ENCODE measurements around the gene WWTR1.

The WWTR1 gene

DNA sequence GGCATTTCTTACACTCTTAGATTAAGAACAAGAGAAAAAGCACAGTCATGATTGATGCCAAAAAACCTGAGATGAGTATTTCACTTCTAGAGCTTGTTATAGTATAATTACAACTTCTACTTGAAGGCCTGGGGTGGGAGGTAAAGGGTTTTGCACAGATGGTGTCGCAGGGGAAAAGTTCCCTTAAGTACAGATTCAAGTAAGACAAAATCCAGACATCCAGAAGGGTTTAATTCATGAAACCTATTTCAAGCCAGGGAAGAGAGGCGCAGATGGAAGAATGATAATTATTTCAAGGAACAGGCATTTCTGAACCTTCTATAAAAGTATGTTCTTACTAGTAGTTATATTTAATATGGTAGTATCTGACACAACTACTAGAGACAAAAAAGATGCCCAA, 112.8 kb downstream of the WWTR1 start:
- no peak for DNase-seq
- TF ChIP-seq POLR2A (IDR thresholded peaks at IDR 0.05; ENCODE audit: low read length) (no peak), GATA1 (IDR thresholded peaks at IDR 0.05; ENCODE audit: low read depth, low read length) (no peak)

DNA sequence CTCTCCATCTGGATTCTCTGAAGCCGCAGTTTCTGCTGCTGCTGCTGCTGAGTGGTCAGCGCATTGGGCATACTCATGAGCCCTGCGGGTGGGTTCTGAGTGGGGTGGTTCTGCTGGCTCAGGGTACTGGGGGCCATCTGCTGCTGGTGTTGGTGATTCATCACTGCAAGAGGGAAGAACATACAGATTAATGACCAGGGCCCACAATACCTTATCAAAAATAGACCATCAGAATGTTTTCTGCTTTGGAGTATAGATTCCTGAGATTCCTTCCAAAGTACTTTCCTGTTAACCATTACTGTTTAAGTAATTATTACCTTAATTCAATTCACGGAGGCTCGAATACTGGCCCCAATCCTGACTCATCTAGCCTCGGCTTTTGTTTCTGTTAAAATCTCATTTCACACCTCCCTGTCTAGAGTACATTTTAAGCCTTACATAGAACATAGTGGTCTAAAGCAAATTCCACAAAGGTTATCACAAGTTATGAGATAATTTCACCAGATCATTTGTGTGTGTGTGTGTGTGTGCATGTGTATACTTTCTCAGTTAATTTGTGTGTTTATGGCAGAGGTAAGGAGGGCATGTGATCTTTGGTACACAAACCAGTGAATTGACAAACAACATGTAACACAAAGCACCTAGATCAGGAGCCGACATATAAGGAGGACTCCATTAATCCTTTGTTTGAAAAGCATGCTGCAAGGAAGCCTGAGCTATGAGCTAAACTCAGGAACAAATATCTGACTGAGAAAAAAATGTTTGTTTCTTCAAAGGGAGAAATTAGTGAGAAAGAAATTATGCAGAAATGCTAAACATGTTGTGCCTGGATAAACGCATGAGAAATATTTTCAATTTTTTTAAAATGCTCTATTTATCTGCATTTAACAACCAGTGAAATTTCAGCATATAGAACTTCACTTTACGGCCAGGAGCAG, 115.2 kb downstream of the WWTR1 start:
- DNase-seq: no peak
- TF ChIP-seq POLR2A (IDR thresholded peaks at IDR 0.05; ENCODE audit: low read length) (no peak), GATA1 (IDR thresholded peaks at IDR 0.05; ENCODE audit: low read depth, low read length) (no peak)

- TF ChIP-seq GATA1 (IDR thresholded peaks at IDR 0.05; ENCODE audit: low read depth, low read length): no peak
- no peak for TF ChIP-seq POLR2A (IDR thresholded peaks at IDR 0.05; ENCODE audit: low read length)
- no peak for DNase-seq
Observed at GRCh38 chr3:149541091-149541491, 116.7 kb downstream of the WWTR1 start.

GRCh38 chr3:149538371-149538770, 119.5 kb downstream of the WWTR1 start:
- DNase-seq: no peak

DNA sequence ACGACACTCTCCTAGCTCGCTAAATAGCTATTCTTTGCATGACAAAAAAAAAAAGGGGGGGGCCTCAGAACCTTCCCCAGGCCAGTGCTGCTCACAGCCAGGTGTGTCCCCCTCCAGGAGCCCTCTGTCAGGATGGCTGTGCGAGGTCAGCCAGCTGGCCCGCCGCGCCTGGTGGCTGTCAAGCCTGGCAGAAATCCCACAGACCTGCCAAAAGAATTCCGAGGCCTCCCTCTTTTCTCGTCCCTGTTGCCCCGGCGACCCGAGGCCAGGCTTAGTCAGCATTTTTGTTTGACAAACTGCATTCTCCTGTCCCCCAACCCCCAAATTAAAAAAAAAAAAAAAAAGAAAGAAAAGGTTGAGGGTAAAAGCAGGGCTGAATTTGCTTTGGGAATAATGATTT, 121.4 kb downstream of the WWTR1 start:
- no peak for DNase-seq

More at GRCh38 chr3:149538371-149538770, 119.5 kb downstream of the WWTR1 start:
- TF ChIP-seq GATA1 (IDR thresholded peaks at IDR 0.05; ENCODE audit: low read depth, low read length) (no peak), POLR2A (IDR thresholded peaks at IDR 0.05; ENCODE audit: low read length) (no peak)

DNA sequence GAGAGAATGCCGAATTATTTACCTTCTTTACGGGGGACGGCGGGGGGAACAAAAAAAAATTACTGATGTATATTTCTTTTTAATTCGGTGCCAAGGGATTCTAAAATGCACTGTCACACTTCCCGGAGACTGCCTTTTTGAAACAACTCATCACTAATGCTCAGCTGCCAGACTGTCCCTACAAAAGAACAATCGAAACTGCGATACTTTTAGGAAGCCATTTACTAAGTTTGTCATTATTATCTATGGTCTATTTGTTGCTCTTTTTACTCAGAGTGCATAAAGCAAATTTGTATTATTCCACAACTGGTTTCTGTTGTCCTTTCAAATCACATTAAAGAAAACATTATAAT, 122.5 kb downstream of the WWTR1 start:
- no peak for TF ChIP-seq GATA1 (IDR thresholded peaks at IDR 0.05; ENCODE audit: low read depth, low read length)
- TF ChIP-seq POLR2A (IDR thresholded peaks at IDR 0.05; ENCODE audit: low read length): no peak

More for the DNA sequence above, 121.4 kb downstream of the WWTR1 start:
- TF ChIP-seq POLR2A (IDR thresholded peaks at IDR 0.05; ENCODE audit: low read length) (no peak), GATA1 (IDR thresholded peaks at IDR 0.05; ENCODE audit: low read depth, low read length) (no peak)

DNA sequence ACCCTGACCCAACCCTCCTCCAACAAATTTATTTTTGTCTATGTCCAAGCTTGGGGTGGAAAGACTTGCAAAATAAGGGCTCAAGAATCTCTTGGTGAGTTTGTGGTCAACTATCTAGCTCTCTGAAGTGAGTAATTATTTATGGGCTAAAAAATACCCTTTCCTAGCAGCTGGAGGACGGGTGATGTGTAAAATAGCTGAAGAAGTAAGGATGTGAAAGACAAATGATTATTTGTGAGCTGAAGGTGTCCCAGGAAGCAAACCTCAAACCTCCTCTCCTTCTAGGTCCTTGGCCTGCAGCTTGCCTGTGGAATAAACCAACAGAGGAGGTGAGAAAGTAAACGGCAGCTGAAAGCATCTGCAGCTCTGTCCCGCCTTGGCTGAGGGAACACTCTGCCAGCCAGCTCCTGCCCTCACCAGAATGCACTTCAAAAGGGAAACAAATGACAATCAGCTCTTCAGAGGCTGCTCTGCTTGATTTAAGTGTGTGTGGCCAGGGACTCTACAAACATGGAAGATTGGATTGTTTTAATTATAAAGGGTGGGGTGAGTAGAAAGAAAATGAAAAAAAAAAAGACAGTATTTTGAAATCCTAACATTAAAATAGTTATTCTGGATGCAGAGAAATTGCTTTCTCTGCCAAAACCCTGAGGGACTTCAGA, 123.0 kb downstream of the WWTR1 start:
- TF ChIP-seq GATA1 (IDR thresholded peaks at IDR 0.05; ENCODE audit: low read depth, low read length) (no peak), POLR2A (IDR thresholded peaks at IDR 0.05; ENCODE audit: low read length) (no peak)
- no peak for DNase-seq

More for the DNA sequence above, 122.5 kb downstream of the WWTR1 start:
- no peak for DNase-seq

DNA sequence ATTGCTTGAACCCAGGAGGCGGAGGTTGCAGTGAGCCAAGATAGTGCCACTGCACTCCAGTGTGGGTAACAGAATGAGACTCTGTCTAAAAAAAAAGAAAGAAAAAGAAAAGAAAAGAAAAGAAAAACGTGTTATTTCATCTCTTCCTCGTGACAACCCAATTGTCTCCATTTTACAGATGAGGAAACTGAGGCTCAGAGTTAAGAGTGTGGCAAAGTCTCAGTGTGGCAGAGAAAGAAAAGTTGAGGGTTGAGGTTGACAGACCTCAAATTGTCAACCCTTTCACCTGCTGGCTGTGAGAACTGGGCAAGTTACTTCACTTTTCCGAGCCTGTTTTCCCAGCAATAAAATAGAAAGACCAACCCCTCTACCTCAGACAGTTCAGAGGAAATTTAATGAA, 123.7 kb downstream of the WWTR1 start:
- no peak for TF ChIP-seq POLR2A (IDR thresholded peaks at IDR 0.05; ENCODE audit: low read length)
- TF ChIP-seq GATA1 (IDR thresholded peaks at IDR 0.05; ENCODE audit: low read depth, low read length): no peak
- no peak for DNase-seq

- TF ChIP-seq POLR2A (IDR thresholded peaks at IDR 0.05; ENCODE audit: low read length) (no peak), GATA1 (IDR thresholded peaks at IDR 0.05; ENCODE audit: low read depth, low read length) (no peak)
Observed at GRCh38 chr3:149532489-149533180, 125.2 kb downstream of the WWTR1 start.

GRCh38 chr3:149529099-149529498, 128.7 kb downstream of the WWTR1 start:
- no peak for DNase-seq
- TF ChIP-seq GATA1 (IDR thresholded peaks at IDR 0.05; ENCODE audit: low read depth, low read length): no peak

More at GRCh38 chr3:149532489-149533180, 125.2 kb downstream of the WWTR1 start:
- DNase-seq: no peak

GRCh38 chr3:149528340-149528650, 129.5 kb downstream of the WWTR1 start:
- DNase-seq: no peak
- TF ChIP-seq POLR2A (IDR thresholded peaks at IDR 0.05; ENCODE audit: low read length) (no peak), GATA1 (IDR thresholded peaks at IDR 0.05; ENCODE audit: low read depth, low read length) (no peak)

- DNase-seq: no peak
- TF ChIP-seq POLR2A (IDR thresholded peaks at IDR 0.05; ENCODE audit: low read length) (no peak), GATA1 (IDR thresholded peaks at IDR 0.05; ENCODE audit: low read depth, low read length) (no peak)
Observed at GRCh38 chr3:149527531-149528339, 130.1 kb downstream of the WWTR1 start.

GRCh38 chr3:149523512-149524299, 134.1 kb downstream of the WWTR1 start:
- DNase-seq: no peak
- TF ChIP-seq GATA1 (IDR thresholded peaks at IDR 0.05; ENCODE audit: low read depth, low read length) (no peak), POLR2A (IDR thresholded peaks at IDR 0.05; ENCODE audit: low read length) (no peak)
